ENCODE results near the gene PARD3B. TPM values are rescaled to one million over a fixed set of nuclear protein-coding genes. Genes with fewer than 3 reads are reported as not detected.

PARD3B gene, protein sequence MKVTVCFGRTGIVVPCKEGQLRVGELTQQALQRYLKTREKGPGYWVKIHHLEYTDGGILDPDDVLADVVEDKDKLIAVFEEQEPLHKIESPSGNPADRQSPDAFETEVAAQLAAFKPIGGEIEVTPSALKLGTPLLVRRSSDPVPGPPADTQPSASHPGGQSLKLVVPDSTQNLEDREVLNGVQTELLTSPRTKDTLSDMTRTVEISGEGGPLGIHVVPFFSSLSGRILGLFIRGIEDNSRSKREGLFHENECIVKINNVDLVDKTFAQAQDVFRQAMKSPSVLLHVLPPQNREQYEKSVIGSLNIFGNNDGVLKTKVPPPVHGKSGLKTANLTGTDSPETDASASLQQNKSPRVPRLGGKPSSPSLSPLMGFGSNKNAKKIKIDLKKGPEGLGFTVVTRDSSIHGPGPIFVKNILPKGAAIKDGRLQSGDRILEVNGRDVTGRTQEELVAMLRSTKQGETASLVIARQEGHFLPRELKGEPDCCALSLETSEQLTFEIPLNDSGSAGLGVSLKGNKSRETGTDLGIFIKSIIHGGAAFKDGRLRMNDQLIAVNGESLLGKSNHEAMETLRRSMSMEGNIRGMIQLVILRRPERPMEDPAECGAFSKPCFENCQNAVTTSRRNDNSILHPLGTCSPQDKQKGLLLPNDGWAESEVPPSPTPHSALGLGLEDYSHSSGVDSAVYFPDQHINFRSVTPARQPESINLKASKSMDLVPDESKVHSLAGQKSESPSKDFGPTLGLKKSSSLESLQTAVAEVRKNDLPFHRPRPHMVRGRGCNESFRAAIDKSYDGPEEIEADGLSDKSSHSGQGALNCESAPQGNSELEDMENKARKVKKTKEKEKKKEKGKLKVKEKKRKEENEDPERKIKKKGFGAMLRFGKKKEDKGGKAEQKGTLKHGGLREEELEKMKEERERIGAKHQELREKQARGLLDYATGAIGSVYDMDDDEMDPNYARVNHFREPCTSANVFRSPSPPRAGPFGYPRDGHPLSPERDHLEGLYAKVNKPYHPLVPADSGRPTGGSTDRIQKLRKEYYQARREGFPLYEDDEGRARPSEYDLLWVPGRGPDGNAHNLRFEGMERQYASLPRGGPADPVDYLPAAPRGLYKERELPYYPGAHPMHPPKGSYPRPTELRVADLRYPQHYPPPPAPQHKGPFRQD (N-terminal part only)
- total RNA-seq = 10 to 100 TPM; 24.6 TPM
- 10 to 100 TPM; 18.5 to 23.0 (median 19.8) TPM for polyA plus RNA-seq (ENCODE audit: insufficient read length in 6 of 6)
- long read RNA-seq, donor 1 = 0 reads
- long read RNA-seq, donor 2, partial matches to known transcripts = 12 of 13 reads
- long read RNA-seq, donor 2, other reads (novel, unspliced or antisense) = 0 of 13 reads
- long read RNA-seq, donor 3 = 0 reads
- long read RNA-seq, donor 4, partial matches to known transcripts = 2 of 2 reads
- long read RNA-seq, donor 4, other reads (novel, unspliced or antisense) = 0 of 2 reads
- long read RNA-seq, donor 5, partial matches to known transcripts = 0 of 1 reads
- long read RNA-seq, donor 5, other reads (novel, unspliced or antisense) = 0 of 1 reads
- long read RNA-seq, donor 6, full-length matches to known transcripts = 2 of 2 reads
- long read RNA-seq, donor 6, partial matches to known transcripts = 0 of 2 reads
- long read RNA-seq, donor 6, other reads (novel, unspliced or antisense) = 0 of 2 reads
- long read RNA-seq, donor 7 = 0 reads
- long read RNA-seq, donor 8 = 0 reads
- long read RNA-seq, donor 9 = 0 reads
- long read RNA-seq, donor 10, partial matches to known transcripts = 1 of 1 reads
- long read RNA-seq, donor 10, other reads (novel, unspliced or antisense) = 0 of 1 reads
- long read RNA-seq, donor 11 = 0 reads
- long read RNA-seq, donor 12 = 0 reads

DNA sequence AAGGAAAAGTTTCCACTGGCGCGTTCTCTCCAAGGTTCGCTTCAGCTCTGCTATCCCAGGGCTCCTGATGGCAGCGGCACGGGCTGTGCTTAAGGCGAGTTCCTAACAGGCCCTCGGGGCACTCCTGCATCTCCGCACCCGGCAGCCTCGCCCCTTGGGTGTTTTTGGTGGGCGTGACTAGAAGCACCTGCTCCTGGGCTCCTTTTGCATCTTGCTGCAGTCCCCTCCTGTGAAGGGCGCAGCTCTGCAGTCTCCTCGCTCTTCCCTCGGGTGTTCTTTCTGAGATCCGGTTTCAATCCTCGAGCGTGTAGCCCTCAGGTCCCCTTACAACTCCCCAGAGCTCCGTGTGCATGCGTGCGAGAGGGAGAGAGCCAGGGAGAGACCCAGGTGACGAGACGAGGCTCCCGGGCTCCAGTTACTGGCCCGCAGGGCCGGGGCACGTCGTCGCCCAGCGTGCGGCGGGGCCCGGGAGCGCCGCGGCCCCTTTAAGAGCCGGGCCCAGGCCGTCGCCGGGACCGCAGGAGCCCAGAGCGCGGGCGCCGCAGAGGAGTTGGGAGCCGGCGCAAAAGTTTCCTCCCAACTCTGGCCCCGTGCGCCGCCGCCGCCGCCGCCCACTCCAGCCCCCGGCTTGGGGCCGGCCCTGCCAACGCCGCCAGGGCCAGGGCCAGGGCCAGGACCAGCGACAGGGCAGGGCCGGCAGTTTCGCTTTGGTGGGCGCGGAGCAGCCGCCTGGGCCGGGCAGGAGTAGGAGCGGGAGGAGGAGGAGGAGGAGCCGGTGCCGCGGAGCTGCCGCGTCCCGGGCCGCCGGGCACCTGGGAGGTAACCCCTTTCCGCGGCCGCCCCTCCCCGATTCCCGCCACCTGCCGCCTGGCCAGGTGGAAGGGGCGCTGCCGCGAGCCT is at the start of gene PARD3B:
Gene PARD3B, plus strand, starts transcription at position 515 of the 900 bp plus-strand sequence. CDS start 525 bp downstream, outside the sequence.
- H3K4me1 ChIP-seq = peaks cover 0 to 20% of the 10 kb centered on the region in 2 donors
- peaks cover 0 to 25% of the 10 kb centered on the region in 2 donors for H3K27me3 ChIP-seq
- H3K36me3 ChIP-seq = no peaks in the 10 kb centered on the region
- peak within 1 kb of the TSS; percentile 82 for H3K27ac ChIP-seq
- no peaks in the 10 kb centered on the region for H3K9me3 ChIP-seq
- TF ChIP-seq, protein P1, sequence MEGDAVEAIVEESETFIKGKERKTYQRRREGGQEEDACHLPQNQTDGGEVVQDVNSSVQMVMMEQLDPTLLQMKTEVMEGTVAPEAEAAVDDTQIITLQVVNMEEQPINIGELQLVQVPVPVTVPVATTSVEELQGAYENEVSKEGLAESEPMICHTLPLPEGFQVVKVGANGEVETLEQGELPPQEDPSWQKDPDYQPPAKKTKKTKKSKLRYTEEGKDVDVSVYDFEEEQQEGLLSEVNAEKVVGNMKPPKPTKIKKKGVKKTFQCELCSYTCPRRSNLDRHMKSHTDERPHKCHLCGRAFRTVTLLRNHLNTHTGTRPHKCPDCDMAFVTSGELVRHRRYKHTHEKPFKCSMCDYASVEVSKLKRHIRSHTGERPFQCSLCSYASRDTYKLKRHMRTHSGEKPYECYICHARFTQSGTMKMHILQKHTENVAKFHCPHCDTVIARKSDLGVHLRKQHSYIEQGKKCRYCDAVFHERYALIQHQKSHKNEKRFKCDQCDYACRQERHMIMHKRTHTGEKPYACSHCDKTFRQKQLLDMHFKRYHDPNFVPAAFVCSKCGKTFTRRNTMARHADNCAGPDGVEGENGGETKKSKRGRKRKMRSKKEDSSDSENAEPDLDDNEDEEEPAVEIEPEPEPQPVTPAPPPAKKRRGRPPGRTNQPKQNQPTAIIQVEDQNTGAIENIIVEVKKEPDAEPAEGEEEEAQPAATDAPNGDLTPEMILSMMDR (IDR thresholded peaks at IDR 0.05) = no peak
- DNase-seq (peak; percentile 61 to 88 (median 74)), ATAC-seq (peak; percentile 92)
- intact Hi-C loops (cut with DNase I) = no loop called here
- H3K4me3 ChIP-seq = peak within 1 kb of the TSS; percentile 69 to 80

DNA sequence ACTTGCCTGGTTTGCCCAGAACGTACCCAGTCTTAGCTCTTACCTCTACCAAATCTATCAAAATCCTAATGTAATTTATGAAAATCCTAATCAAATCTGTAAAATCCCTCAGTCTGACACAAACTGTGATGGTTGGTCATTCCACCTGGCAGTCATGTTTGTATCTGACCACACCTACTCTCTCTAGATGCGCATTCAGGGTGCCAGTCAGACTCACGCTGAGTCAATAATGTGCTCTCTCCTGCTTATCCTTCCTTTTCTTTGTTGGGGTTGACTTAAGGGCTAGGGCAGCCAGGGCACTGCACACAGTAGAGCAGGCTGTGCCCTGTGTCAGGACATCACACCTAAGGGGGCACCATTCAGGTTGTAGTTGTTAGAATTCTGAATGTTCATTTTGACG is 48.5 kb upstream of the PARD3B start:
- ATAC-seq = no peak
- TF ChIP-seq, protein P1 (IDR thresholded peaks at IDR 0.05) = no peak
- no peaks in the 10 kb centered on the region for H3K9me3 ChIP-seq
- DNase-seq = no peak
- no peak overlapping the region for H3K4me3 ChIP-seq
- no peaks in the 10 kb centered on the region for H3K4me1 ChIP-seq
- no peak overlapping the region for H3K27ac ChIP-seq
- no peaks in the 10 kb centered on the region for H3K27me3 ChIP-seq
- intact Hi-C loops (cut with DNase I) = no loop called here
- H3K36me3 ChIP-seq = no peaks in the 10 kb centered on the region

DNA sequence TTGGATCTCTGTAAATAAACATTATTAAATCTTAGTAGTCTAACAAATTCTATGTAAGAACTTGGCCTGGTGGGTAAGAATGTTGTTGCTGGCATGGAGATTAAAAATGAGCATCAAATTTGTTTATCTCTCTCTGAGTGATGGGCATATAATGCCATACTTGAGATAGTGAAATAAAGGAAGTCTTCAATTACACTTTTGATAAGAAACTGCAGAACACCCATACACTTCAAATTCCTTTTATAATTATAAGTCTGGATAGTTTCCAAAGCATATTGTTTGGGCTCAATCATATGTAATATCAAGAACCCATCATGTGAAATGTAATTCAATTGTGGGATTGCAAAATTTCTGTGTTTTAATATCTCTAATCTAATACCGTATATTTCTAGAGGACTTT is 47.4 kb upstream of the PARD3B start:
- Histone ChIP-seq H3K4me3 (no peak overlapping the region), H3K9me3 (no peaks in the 10 kb centered on the region), H3K27me3 (no peaks in the 10 kb centered on the region), H3K36me3 (no peaks in the 10 kb centered on the region), H3K27ac (no peak overlapping the region), H3K4me1 (no peaks in the 10 kb centered on the region)
- ATAC-seq = no peak
- intact Hi-C loops (cut with DNase I) = no loop called here
- TF ChIP-seq, protein P1 (IDR thresholded peaks at IDR 0.05) = no peak
- DNase-seq = peak in 2 of 4 donors; percentile 22 to 26

DNA sequence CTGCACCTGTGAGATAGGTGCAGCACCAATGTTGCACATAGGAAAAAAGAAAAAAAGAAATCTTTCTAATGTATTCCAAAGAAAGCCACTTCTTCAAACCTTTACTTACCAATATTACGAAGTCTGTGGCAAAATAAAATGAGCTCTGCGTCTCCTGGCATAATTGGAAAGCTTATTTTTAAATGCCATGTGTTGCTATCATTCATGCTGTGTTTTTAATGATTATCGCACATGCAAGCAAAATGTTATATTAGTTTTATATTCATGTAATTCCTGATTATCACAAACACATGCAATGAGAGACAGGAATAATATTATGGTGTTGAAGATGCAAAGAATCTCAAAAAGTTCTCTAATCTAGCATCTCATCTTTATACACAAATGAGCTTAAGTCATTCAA is 47.0 kb upstream of the PARD3B start:
- ATAC-seq = no peak
- no peak overlapping the region for H3K27ac ChIP-seq
- intact Hi-C loops (cut with DNase I) = no loop called here
- no peaks in the 10 kb centered on the region for H3K27me3 ChIP-seq
- H3K4me3 ChIP-seq = no peak overlapping the region
- H3K36me3 ChIP-seq = no peaks in the 10 kb centered on the region
- H3K4me1 ChIP-seq = no peaks in the 10 kb centered on the region
- no peak for DNase-seq
- TF ChIP-seq, protein P1 (IDR thresholded peaks at IDR 0.05) = no peak
- no peaks in the 10 kb centered on the region for H3K9me3 ChIP-seq
